Esophagus muscularis mucosa (tissue), 4 donors: ENCODE results near the gene STAT2. TPM values are rescaled to one million over a fixed set of nuclear protein-coding genes. Genes with fewer than 3 reads are reported as not detected.

ENCODE experiments used
- DNase-seq: peaks from one replicate; pipeline ENCODE4 v3.0.0-alpha.2; 2017; ENCODE audit errors: extremely low spot score
- H3K27ac ChIP-seq, 4 donors: fragments of 200-600 bp; sonication (generic); replicated peaks in 1 of 4; 1 replicate in 3 of 4; 2 replicates in 1 of 4; pipeline ENCODE4 v1.5.1; 2016 to 2019; ENCODE audit warnings: mild to moderate bottlenecking in 1 of 4
- H3K27me3 ChIP-seq, 4 donors: fragments of 200-600 bp; sonication (generic); one replicate each; pipeline versions ENCODE4 v1.5.1 to v1.6.0; 2016 to 2019
- H3K36me3 ChIP-seq, 4 donors: fragments of 200-600 bp; sonication (generic); one replicate each; pipeline ENCODE4 v1.5.1; 2016 to 2019
- H3K4me1 ChIP-seq, 4 donors: fragments of 200-600 bp; sonication (generic); one replicate each; pipeline ENCODE4 v1.5.1; 2016 to 2019
- H3K4me3 ChIP-seq, 4 donors: fragments of 200-600 bp; sonication (generic); 1 replicate in 2 of 4; 2 replicates in 2 of 4; pipeline ENCODE4 v1.5.1; 2016 to 2019; ENCODE audit warnings: mild to moderate bottlenecking in 4 of 4, moderate library complexity in 1 of 4
- H3K9me3 ChIP-seq, 4 donors: fragments of 200-600 bp; sonication (generic); 1 replicate in 3 of 4; 2 replicates in 1 of 4; pipeline ENCODE4 v1.5.1; 2016 to 2019
- EP300 ChIP-seq: sonication (generic); formaldehyde crosslinking; IDR thresholded peaks from one replicate; pipeline ENCODE4 v1.6.1; 2017; ENCODE audit warnings: antibody characterized with exemption
- POLR2A ChIP-seq: fragments of 450-650 bp; IDR thresholded peaks from one replicate; pipeline ENCODE4 v1.6.1; 2017; ENCODE audit warnings: antibody characterized with exemption, moderate library complexity, mild to moderate bottlenecking, low read depth
- POLR2AphosphoS5 ChIP-seq, 2 donors: sonication (generic); formaldehyde crosslinking; IDR thresholded peaks; one replicate each; pipeline ENCODE4 v1.6.1; 2017; ENCODE audit warnings: antibody characterized with exemption in 2 of 2
- WGBS: methylation state at CpG from one replicate; pipeline ENCODE4 v1.1.5; 2018; 5-methylcytosine and 5-hydroxymethylcytosine counted together
- intact Hi-C: fragments of 100-400 bp; cut with DNase I; formaldehyde crosslinking; loops from one replicate; pipeline ENCODE4 v1.15.1; 2023
- total RNA-seq, 4 donors: library from RNA; depleted of rRNA; stranded (reverse); fragments of >200 nt; gene quantifications; one replicate each; pipeline versions ENCODE4 v1.1.0 to v1.2.1, GENCODE V29; 2016
- TF ChIP-seq, protein P1 (sequence below), 3 experiments: fragments of 200-600 bp in 2 of 3; fragments of 450-650 bp in 1 of 3; sonication (generic) in 2 of 3; IDR thresholded peaks; one replicate each; pipeline ENCODE4 v1.5.1; 2017 to 2019; ENCODE audit warnings: antibody characterized with exemption in 3 of 3, mild to moderate bottlenecking in 2 of 3, moderate library complexity in 1 of 3

Gene STAT2
- total RNA-seq, 4 donors from 2014 or later: 55.7 to 78.9 (median 68.2) TPM

DNA sequence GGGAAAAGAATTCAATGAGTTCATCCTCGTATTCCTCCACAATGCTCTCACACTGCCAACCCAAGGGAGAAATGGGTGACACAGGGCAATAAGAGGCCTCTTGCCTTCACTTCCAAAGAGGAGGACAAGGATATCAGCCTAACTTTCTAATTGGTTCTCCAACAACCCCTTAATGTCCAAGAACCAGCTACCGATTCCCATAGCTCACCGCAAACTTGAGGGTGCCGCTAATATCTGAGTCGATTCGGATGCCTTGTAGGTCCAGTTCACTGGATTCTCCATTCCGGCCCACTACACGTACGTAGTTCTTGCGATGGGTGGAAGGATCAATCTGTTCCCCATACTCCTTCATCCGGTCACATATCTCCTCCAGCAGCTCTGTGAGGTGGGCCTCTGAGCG lies 48.9 kb downstream of the STAT2 start:
- H3K36me3 ChIP-seq: peaks cover 5 to 79% (median 63%) of the 10 kb centered on the region in 4 donors
- no peaks in the 10 kb centered on the region for H3K9me3 ChIP-seq
- H3K4me3 ChIP-seq: no peak overlapping the region
- H3K27ac ChIP-seq: no peak overlapping the region
- peaks cover 9 to 14% (median 11%) of the 10 kb centered on the region in 4 donors for H3K4me1 ChIP-seq
- TF ChIP-seq EP300 (no peak), POLR2AphosphoS5 (IDR thresholded peaks at IDR 0.05) (no peak)
- no peaks in the 10 kb centered on the region for H3K27me3 ChIP-seq
- DNase-seq: no peak
- 93% methylated on average over 12 of the region's 12 CpGs for WGBS
- intact Hi-C loops: no loop called here

DNA sequence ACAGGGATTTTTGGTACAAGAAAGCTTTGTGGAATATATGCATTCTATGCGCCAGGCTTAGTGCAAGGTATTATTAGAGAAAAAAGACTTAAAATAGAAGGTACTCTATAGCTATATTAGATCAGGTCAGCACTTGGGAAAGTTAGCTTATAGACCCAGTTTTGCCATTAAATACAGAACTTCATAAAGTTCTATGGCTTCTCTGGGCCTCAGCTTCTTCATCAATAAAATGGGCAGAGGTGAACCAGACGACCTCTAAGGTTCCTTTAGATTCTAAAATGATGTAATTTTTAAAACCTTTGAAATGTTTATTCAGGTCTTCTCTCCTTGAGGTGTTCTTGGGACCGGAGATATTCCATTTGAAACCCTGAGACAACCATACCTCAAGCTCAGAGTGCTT lies 51.2 kb downstream of the STAT2 start:
- H3K9me3 ChIP-seq: no peaks in the 10 kb centered on the region
- intact Hi-C loops: no loop called here
- no peak overlapping the region for H3K4me3 ChIP-seq
- H3K27ac ChIP-seq: no peak overlapping the region
- H3K36me3 ChIP-seq: peaks cover 5 to 96% (median 71%) of the 10 kb centered on the region in 4 donors
- H3K27me3 ChIP-seq: no peaks in the 10 kb centered on the region
- no peak for DNase-seq
- no peak for TF ChIP-seq POLR2A
- no peak for TF ChIP-seq EP300
- TF ChIP-seq, protein P1, sequence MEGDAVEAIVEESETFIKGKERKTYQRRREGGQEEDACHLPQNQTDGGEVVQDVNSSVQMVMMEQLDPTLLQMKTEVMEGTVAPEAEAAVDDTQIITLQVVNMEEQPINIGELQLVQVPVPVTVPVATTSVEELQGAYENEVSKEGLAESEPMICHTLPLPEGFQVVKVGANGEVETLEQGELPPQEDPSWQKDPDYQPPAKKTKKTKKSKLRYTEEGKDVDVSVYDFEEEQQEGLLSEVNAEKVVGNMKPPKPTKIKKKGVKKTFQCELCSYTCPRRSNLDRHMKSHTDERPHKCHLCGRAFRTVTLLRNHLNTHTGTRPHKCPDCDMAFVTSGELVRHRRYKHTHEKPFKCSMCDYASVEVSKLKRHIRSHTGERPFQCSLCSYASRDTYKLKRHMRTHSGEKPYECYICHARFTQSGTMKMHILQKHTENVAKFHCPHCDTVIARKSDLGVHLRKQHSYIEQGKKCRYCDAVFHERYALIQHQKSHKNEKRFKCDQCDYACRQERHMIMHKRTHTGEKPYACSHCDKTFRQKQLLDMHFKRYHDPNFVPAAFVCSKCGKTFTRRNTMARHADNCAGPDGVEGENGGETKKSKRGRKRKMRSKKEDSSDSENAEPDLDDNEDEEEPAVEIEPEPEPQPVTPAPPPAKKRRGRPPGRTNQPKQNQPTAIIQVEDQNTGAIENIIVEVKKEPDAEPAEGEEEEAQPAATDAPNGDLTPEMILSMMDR (IDR thresholded peaks at IDR 0.05): no peak
- TF ChIP-seq POLR2AphosphoS5 (IDR thresholded peaks at IDR 0.05): no peak
- 83% methylated on average over 3 of the region's 3 CpGs for WGBS
- no peaks in the 10 kb centered on the region for H3K4me1 ChIP-seq

DNA sequence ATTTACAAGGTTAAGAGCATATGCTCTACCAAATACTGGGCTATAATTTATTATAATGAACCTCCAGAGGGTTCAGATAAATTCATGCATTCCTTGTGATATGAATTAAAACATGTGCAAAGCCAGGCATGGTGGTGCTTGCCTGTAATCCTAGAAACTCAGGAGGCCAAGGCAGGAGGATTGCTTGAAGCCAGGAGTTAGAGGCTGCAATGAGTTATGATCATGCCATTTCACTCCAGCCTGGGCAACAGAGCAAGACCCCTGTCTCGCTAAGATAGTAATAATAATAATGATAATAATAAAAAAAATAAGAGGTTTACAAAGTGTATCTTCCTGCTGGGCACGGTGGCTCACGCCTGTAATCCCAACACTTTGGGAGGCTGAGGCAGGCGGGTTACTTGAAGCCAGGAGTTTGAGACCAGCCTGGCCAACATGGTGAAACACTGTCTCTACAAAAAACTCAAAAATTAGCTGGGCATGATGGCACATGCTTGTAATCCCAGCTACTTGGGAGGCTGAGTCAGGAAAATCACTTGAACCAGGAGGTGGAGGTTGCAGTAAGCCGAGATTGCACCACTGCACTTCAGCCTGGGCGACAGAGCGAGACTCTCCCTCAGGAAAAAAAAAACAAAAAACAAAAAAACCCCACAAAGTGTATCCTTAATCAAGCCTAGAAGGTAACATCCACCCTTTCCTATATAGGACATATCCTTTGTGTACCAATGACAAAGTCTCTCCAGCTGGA lies 52.5 kb downstream of the STAT2 start:
- WGBS: 96% methylated on average over 7 of the region's 7 CpGs
- intact Hi-C loops: no loop called here

DNA sequence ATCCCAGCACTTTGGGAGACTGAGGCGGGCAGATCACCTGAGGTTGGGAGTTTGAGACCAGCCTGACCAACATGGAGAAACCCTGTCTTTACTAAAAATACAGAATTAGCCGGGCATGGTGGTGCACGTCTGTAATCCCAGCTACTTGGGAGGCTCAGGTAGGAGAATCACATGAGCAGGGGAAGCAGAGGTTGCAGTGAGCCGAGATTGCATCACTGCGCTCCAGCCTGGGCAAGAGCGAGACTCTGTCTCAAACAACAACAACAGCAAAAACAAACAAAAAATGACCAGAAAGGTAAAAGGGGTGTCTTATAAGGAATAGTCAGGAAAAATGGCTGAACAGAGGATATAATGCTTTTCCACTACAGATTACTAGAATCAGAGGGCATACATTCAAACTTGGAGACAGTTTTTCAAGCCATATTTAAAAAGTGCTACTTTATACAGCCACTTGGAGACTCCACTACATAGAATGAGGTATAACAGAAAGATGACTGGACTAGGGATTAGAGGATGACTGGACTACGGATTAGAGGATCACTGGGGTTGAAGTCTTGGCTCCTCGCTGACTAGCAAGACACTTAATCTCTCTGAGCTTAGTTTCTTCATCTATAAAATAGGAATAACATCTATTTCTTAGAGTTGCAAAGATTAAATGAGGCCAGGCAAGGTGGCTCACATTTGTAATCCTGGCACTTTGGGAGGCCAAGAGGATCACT lies 54.9 kb downstream of the STAT2 start:
- DNase-seq: no peak
- Histone ChIP-seq H3K36me3 (peaks cover 0 to 67% (median 44%) of the 10 kb centered on the region in 4 donors), H3K4me3 (no peak overlapping the region), H3K9me3 (no peaks in the 10 kb centered on the region), H3K27ac (no peak overlapping the region), H3K27me3 (no peaks in the 10 kb centered on the region), H3K4me1 (peaks cover 21 to 26% (median 25%) of the 10 kb centered on the region in 4 donors)
- TF ChIP-seq POLR2AphosphoS5 (IDR thresholded peaks at IDR 0.05): no peak
- TF ChIP-seq, protein P1 (IDR thresholded peaks at IDR 0.05): no peak
- TF ChIP-seq POLR2A: no peak
- TF ChIP-seq EP300: no peak
- intact Hi-C loops: no loop called here
- WGBS: 91% methylated on average over 8 of the region's 8 CpGs

More for the DNA sequence above, 52.5 kb downstream of the STAT2 start:
- H3K36me3 ChIP-seq: peaks cover 0 to 89% (median 61%) of the 10 kb centered on the region in 4 donors
- H3K27ac ChIP-seq: no peak overlapping the region
- no peak overlapping the region for H3K4me3 ChIP-seq
- peaks cover 6 to 7% (median 6%) of the 10 kb centered on the region in 4 donors for H3K4me1 ChIP-seq
- H3K9me3 ChIP-seq: no peaks in the 10 kb centered on the region
- TF ChIP-seq EP300: no peak
- TF ChIP-seq POLR2A: no peak
- no peak for TF ChIP-seq POLR2AphosphoS5 (IDR thresholded peaks at IDR 0.05)
- TF ChIP-seq, protein P1 (IDR thresholded peaks at IDR 0.05): no peak
- no peaks in the 10 kb centered on the region for H3K27me3 ChIP-seq
- DNase-seq: no peak

DNA sequence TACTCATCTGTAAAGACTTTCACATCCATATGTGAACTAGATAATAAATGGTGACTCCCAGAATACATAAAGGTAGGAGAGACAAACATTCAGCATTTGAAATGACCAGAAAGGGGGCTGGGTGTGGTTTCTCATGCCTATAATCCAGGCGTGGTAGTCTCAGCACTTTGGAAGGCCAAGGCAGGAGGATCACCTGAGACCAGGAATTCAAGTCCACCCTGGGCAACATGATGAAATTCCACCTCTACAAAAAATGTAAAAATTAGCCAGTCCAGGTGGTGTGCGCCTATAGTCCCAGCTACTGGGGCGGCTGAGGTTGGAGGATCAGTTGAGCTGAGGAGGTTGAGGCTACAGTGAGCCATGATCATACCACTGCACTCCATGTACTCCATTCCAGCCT lies 55.6 kb downstream of the STAT2 start:
- 85% methylated on average over 3 of the region's 3 CpGs for WGBS
- DNase-seq: no peak
- intact Hi-C loops: no loop called here
- peaks cover 0 to 59% (median 37%) of the 10 kb centered on the region in 4 donors for H3K36me3 ChIP-seq
- H3K4me3 ChIP-seq: no peak overlapping the region
- H3K27me3 ChIP-seq: no peaks in the 10 kb centered on the region
- peaks cover 22 to 32% (median 28%) of the 10 kb centered on the region in 4 donors for H3K4me1 ChIP-seq
- no peaks in the 10 kb centered on the region for H3K9me3 ChIP-seq
- no peak overlapping the region for H3K27ac ChIP-seq
- TF ChIP-seq EP300: no peak
- TF ChIP-seq, protein P1 (IDR thresholded peaks at IDR 0.05): no peak
- no peak for TF ChIP-seq POLR2A
